IMR-90 (cell line): Measurements from ENCODE around the gene SLC35E2B. TPM values are rescaled to one million over a fixed set of nuclear protein-coding genes. Genes with fewer than 3 reads are reported as not detected.

Experiments used
- ATAC-seq: fragments of 200-7000 bp; cut with Tn5 transposase; 2 replicates; pipeline ENCODE4 v1.9.1; 2020; ENCODE audit warnings: low read depth, mild to moderate bottlenecking, moderate library complexity
- BruUV-seq: library from RNA; stranded (reverse); fragments of 400-500 nt; replicated peaks from 2 replicates; lab custom pipeline; 2021; lab: Mats Ljungman, UMichigan
- CTCF ChIA-PET: fragments of 300-600 bp; formaldehyde crosslinking; extraction: SDS; loops from one replicate; lab custom pipeline; 2021; ENCODE audit warnings: antibody characterized with exemption; lab: Yijun Ruan, JAX
- POLR2A ChIA-PET: fragments of 300-600 bp; sonication (Branson Sonifier 250); formaldehyde crosslinking; loops from one replicate; lab custom pipeline; 2022; ENCODE audit warnings: antibody characterized with exemption; ENCODE audit not compliant: unreplicated experiment; lab: Charles Lee
- DNase-seq: peaks from one replicate; pipeline ENCODE4 v3.0.0; 2013
- H2AFZ ChIP-seq: replicated peaks from 2 replicates; pipeline ENCODE3; 2013; ENCODE audit warnings: low read length, mild to moderate bottlenecking; ENCODE audit not compliant: poor library complexity
- H2AK5ac ChIP-seq: 2 replicates; pipeline ENCODE4 v1.6.1; 2013; ENCODE audit warnings: low read depth, low read length, inconsistent platforms
- H2AK9ac ChIP-seq: replicated peaks from 2 replicates; pipeline ENCODE3; 2013; ENCODE audit warnings: mild to moderate bottlenecking, low read depth, low read length, moderate library complexity; ENCODE audit not compliant: poor library complexity
- H2BK120ac ChIP-seq: 2 replicates; pipeline ENCODE4 v1.6.1; 2013; ENCODE audit warnings: low read depth, low read length, inconsistent platforms
- H2BK15ac ChIP-seq: 3 replicates; pipeline ENCODE4 v1.6.1; 2013; ENCODE audit warnings: low read depth, low read length, inconsistent platforms
- H2BK20ac ChIP-seq: 2 replicates; pipeline ENCODE4 v1.6.1; 2013; ENCODE audit warnings: low read depth, mild to moderate bottlenecking, inconsistent platforms, low read length, moderate library complexity
- H2BK5ac ChIP-seq: 2 replicates; pipeline ENCODE4 v1.6.1; 2013; ENCODE audit warnings: mild to moderate bottlenecking, low read depth, low read length, inconsistent platforms; ENCODE audit not compliant: poor library complexity, severe bottlenecking
- H3K14ac ChIP-seq: replicated peaks from 2 replicates; pipeline ENCODE4 v1.6.1; 2013; ENCODE audit warnings: low read depth, low read length, inconsistent platforms
- H3K18ac ChIP-seq: 2 replicates; pipeline ENCODE4 v1.6.1; 2013; ENCODE audit warnings: low read depth, low read length, control low read depth
- H3K23ac ChIP-seq: 2 replicates; pipeline ENCODE4 v1.6.1; 2013; ENCODE audit warnings: low read depth, low read length, inconsistent platforms
- H3K27ac ChIP-seq: 2 replicates; pipeline ENCODE4 v1.5.1; 2013; ENCODE audit warnings: mild to moderate bottlenecking, control low read depth, low read length; ENCODE audit not compliant: insufficient read depth
- H3K27me3 ChIP-seq: 2 replicates; pipeline ENCODE4 v1.6.1; 2013; ENCODE audit warnings: low read length; ENCODE audit not compliant: control insufficient read depth, insufficient read depth
- H3K36me3 ChIP-seq: 2 replicates; pipeline ENCODE4 v1.6.1; 2013; ENCODE audit warnings: low read length, mixed read lengths; ENCODE audit not compliant: control insufficient read depth, insufficient read depth
- H3K4ac ChIP-seq: 2 replicates; pipeline ENCODE4 v1.6.1; 2013; ENCODE audit warnings: low read depth, low read length, inconsistent platforms
- H3K4me1 ChIP-seq: 2 replicates; pipeline ENCODE4 v1.6.1; 2013; ENCODE audit warnings: low read length, mixed read lengths; ENCODE audit not compliant: control insufficient read depth, insufficient read depth
- H3K4me2 ChIP-seq: 2 replicates; pipeline ENCODE4 v1.6.1; 2013; ENCODE audit warnings: low read depth, mild to moderate bottlenecking, control low read depth, low read length, moderate library complexity
- H3K4me3 ChIP-seq: 2 replicates; pipeline ENCODE4 v1.5.1; 2013; ENCODE audit warnings: low read depth, mild to moderate bottlenecking, control low read depth, low read length, moderate library complexity; ENCODE audit not compliant: insufficient read depth
- H3K56ac ChIP-seq: 2 replicates; pipeline ENCODE4 v1.6.1; 2013; ENCODE audit warnings: low read length, inconsistent platforms; ENCODE audit not compliant: insufficient read depth; ENCODE audit errors: extremely low read depth
- H3K79me1 ChIP-seq, 2 experiments: 2 replicates each; pipeline ENCODE4 v1.6.1; 2013; ENCODE audit warnings: low read length in 2 of 2, inconsistent platforms in 1 of 2, low read depth in 1 of 2
- H3K9ac ChIP-seq: 2 replicates; pipeline ENCODE4 v1.6.1; 2013; ENCODE audit warnings: low read depth, low read length, control low read depth
- H3K9me1 ChIP-seq: 2 replicates; pipeline ENCODE4 v1.6.1; 2013; ENCODE audit warnings: low read length, inconsistent platforms; ENCODE audit not compliant: insufficient read depth
- H3K9me3 ChIP-seq: 2 replicates; pipeline ENCODE4 v1.6.1; 2013; ENCODE audit warnings: low read length; ENCODE audit not compliant: control insufficient read depth, insufficient read depth
- H4K20me1 ChIP-seq: 2 replicates; pipeline ENCODE4 v1.6.1; 2013; ENCODE audit warnings: low read length, inconsistent platforms; ENCODE audit not compliant: insufficient read depth
- H4K5ac ChIP-seq: 2 replicates; pipeline ENCODE4 v1.6.1; 2013; ENCODE audit warnings: mild to moderate bottlenecking, low read depth, low read length, control low read depth
- H4K8ac ChIP-seq, 2 experiments: 2 replicates each; pipeline ENCODE4 v1.6.1; 2013; ENCODE audit warnings: low read depth in 2 of 2, low read length in 2 of 2, control low read depth in 1 of 2, inconsistent platforms in 1 of 2
- H4K91ac ChIP-seq: 2 replicates; pipeline ENCODE4 v1.6.1; 2013; ENCODE audit warnings: low read depth, low read length, inconsistent platforms; ENCODE audit not compliant: insufficient read depth
- NFE2L2 ChIP-seq: fragments of 150-350 bp; IDR thresholded peaks from 2 replicates; pipeline ENCODE4 v1.6.1; 2016; ENCODE audit warnings: low read depth, mild to moderate bottlenecking, low read length
- RCOR1 ChIP-seq: IDR thresholded peaks from 2 replicates; pipeline ENCODE4 v1.6.1; 2012; ENCODE audit warnings: mild to moderate bottlenecking, low read length, improper control_type of control experiment; ENCODE audit not compliant: insufficient replicate concordance
- RFX5 ChIP-seq: IDR thresholded peaks from 2 replicates; pipeline ENCODE4 v1.8.0; 2012; ENCODE audit warnings: low read depth, mild to moderate bottlenecking, low read length, moderate library complexity
- WGBS, 2 experiments: methylation state at CpG; one replicate each; pipeline versions ENCODE4 v1.1.5 to v1.1.7; 2013; ENCODE audit warnings: missing lambda C conversion rate in 2 of 2; ENCODE audit not compliant: insufficient read length in 1 of 2; ENCODE audit errors: extremely low coverage in 2 of 2; 5-methylcytosine and 5-hydroxymethylcytosine counted together
- dilution Hi-C: fragments of 300-500 bp; cut with HindIII; formaldehyde crosslinking; loops from one replicate; pipeline ENCODE4 v1.14.3; 2018; ENCODE audit warnings: low sequenced_read_pairs; ENCODE audit not compliant: unreplicated experiment
- in situ Hi-C: fragments of 300-500 bp; cut with MboI; formaldehyde crosslinking; loops from 3 replicates; pipeline ENCODE4 v1.14.3; 2019; ENCODE audit warnings: low sequenced_read_pairs, inconsistent platforms, mixed read lengths
- intact Hi-C: fragments of 100-400 bp; cut with micrococcal nuclease; formaldehyde crosslinking; loops from 2 replicates; pipeline ENCODE4 v1.10.0; 2022
- polyA plus RNA-seq, 3 experiments: library from polyadenylated mRNA; depleted of rRNA; stranded (reverse); fragments of >200 nt; gene quantifications; 2 replicates each; pipeline ENCODE4 v1.2.3, GENCODE V29; 2012; ENCODE audit warnings: low replicate concordance in 1 of 3
- total RNA-seq: library from RNA; depleted of rRNA; stranded (reverse); fragments of >200 nt; gene quantifications from 2 replicates; pipeline ENCODE4 v1.2.3, GENCODE V29; 2012
- TF ChIP-seq, protein P1 (sequence below): conservative IDR thresholded peaks from 2 replicates; pipeline ENCODE4 v1.5.1; 2012; ENCODE audit warnings: mild to moderate bottlenecking, low read depth, low read length, improper control_type of control experiment

The SLC35E2B gene
- total and polyA plus RNA-seq, 2 of the 4 experiments (the other 2 are of a cell fraction): 14.9 to 30.2 TPM

DNA sequence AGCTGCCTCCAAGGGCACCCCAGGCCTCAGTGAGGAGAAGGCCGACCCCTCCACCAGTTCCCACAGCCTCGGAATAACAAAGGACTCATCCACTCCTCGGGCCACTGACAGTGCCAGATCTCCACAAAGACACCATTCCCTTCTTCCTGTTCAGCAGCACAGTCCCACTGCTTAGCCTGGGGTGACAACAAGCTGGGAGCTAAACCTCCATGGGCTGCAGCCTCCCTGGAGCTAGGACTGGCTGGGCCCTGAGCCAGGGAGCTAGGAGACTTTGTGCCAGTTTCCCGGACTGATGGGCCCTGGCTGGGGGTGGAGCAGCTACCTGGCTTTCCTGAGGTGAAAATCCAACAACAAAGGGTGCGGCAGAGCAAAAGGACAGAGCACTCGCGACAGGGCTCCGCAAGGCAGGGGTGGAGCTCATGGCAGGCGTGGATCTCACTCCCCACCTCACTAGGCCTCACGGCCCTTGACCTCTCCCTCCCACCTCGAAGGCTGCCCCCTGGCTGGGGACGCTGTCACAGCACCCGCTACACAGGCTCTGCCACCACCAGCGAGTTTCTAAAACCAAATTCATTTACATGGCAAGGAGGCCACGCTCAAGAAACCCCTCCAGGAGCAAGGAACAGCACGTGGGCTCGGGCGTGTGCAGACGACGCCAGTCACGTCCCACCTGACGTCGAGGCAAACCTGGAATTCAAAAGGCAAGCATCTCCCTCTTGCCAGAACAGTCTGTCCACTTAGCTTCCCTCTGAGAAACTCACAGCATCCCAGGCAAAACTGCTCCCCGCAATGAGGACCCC is 13.8 kb downstream of the SLC35E2B start:
- TF ChIP-seq RFX5: no peak
- TF ChIP-seq NFE2L2: no peak
- TF ChIP-seq, protein P1, sequence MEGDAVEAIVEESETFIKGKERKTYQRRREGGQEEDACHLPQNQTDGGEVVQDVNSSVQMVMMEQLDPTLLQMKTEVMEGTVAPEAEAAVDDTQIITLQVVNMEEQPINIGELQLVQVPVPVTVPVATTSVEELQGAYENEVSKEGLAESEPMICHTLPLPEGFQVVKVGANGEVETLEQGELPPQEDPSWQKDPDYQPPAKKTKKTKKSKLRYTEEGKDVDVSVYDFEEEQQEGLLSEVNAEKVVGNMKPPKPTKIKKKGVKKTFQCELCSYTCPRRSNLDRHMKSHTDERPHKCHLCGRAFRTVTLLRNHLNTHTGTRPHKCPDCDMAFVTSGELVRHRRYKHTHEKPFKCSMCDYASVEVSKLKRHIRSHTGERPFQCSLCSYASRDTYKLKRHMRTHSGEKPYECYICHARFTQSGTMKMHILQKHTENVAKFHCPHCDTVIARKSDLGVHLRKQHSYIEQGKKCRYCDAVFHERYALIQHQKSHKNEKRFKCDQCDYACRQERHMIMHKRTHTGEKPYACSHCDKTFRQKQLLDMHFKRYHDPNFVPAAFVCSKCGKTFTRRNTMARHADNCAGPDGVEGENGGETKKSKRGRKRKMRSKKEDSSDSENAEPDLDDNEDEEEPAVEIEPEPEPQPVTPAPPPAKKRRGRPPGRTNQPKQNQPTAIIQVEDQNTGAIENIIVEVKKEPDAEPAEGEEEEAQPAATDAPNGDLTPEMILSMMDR: peak; percentile 28; the same call in 1 of the 2 replicates
- TF ChIP-seq RCOR1: no peak
- no peak overlapping the region for H4K8ac ChIP-seq
- H3K4me2 ChIP-seq: no peak overlapping the region
- no peak overlapping the region for H2BK20ac ChIP-seq
- no peak for DNase-seq
- peaks cover 22% of the 10 kb centered on the region for H3K36me3 ChIP-seq
- H3K4me1 ChIP-seq: peaks cover 2% of the 10 kb centered on the region; the same call in 1 of the 2 replicates
- no peak overlapping the region for H2BK120ac ChIP-seq
- no peak overlapping the region for H3K56ac ChIP-seq
- H3K79me1 ChIP-seq: peaks cover 12 to 50% of the 10 kb centered on the region in 2 experiments
- ChIA-PET CTCF (no interaction called here), POLR2A (no interaction called here)
- no peak overlapping the region for H2AK5ac ChIP-seq
- no peak overlapping the region for H2BK5ac ChIP-seq
- no peak overlapping the region for H2BK15ac ChIP-seq
- ATAC-seq: peak; percentile 50; the same call in 1 of the 2 replicates
- dilution Hi-C loops (no loop called here), intact Hi-C loops (no loop called here), in situ Hi-C loops (no loop called here)
- H3K23ac ChIP-seq: no peak overlapping the region
- no peak overlapping the region for H2AFZ ChIP-seq
- no peak overlapping the region for H3K14ac ChIP-seq
- no peak overlapping the region for H2AK9ac ChIP-seq
- H3K18ac ChIP-seq: no peak overlapping the region
- no peak overlapping the region; the same call in 1 of the 2 replicates for H3K4ac ChIP-seq
- H3K4me3 ChIP-seq: no peak overlapping the region
- H3K27me3 ChIP-seq: no peaks in the 10 kb centered on the region
- no peak overlapping the region for H3K9ac ChIP-seq
- no TSS peak for BruUV-seq
- H4K5ac ChIP-seq: no peak overlapping the region
- H3K27ac ChIP-seq: no peak overlapping the region
- peaks cover 30% of the 10 kb centered on the region for H4K20me1 ChIP-seq
- 69% methylated on average over 8 of the region's 24 CpGs; no CpG with 5 or more reads in 1 of the 2 experiments for WGBS, 2 experiments
- H3K9me1 ChIP-seq: peaks cover 5% of the 10 kb centered on the region; the same call in 1 of the 2 replicates
- H3K9me3 ChIP-seq: no peaks in the 10 kb centered on the region
- H4K91ac ChIP-seq: no peak overlapping the region
